Upper lobe of right lung (tissue), 1 donor: ENCODE data around the gene TRPM2. TPM values are rescaled to one million over a fixed set of nuclear protein-coding genes. Genes with fewer than 3 reads are reported as not detected.

Experiments used
- ATAC-seq: fragments of 200-7000 bp; cut with Tn5 transposase; one replicate; pipeline ENCODE4 v1.9.1; 2020; ENCODE audit warnings: mild to moderate bottlenecking, moderate library complexity
- DNase-seq: peaks from one replicate; pipeline ENCODE4 v3.0.0-alpha.2; 2020
- H3K27ac ChIP-seq: fragments of 200-600 bp; one replicate; pipeline ENCODE4 v1.8.0; 2022
- H3K27me3 ChIP-seq: fragments of 200-600 bp; one replicate; pipeline ENCODE4 v1.8.0; 2022; ENCODE audit warnings: mild to moderate bottlenecking
- H3K36me3 ChIP-seq: fragments of 200-600 bp; one replicate; pipeline ENCODE4 v1.8.0; 2022
- H3K4me1 ChIP-seq: fragments of 200-600 bp; one replicate; pipeline ENCODE4 v1.8.0; 2022
- H3K4me3 ChIP-seq: fragments of 200-600 bp; one replicate; pipeline ENCODE4 v1.8.0; 2022; ENCODE audit warnings: mild to moderate bottlenecking
- H3K9me3 ChIP-seq: fragments of 200-600 bp; one replicate; pipeline ENCODE4 v1.8.0; 2022
- CTCF ChIP-seq: fragments of 200-600 bp; IDR thresholded peaks from one replicate; pipeline ENCODE4 v1.8.0; 2022; ENCODE audit warnings: antibody characterized with exemption
- intact Hi-C: fragments of 100-400 bp; cut with DNase I; formaldehyde crosslinking; loops from one replicate; pipeline ENCODE4 v1.11.0; 2022
- total RNA-seq: library from RNA; stranded (reverse); fragmentation: NEBNext Ultra II Directional; extraction: Animal tissue kit (Norgen Biotek cat#: 25700); gene quantifications from one replicate; pipeline ENCODE4 v1.2.1, GENCODE V29; 2021
- donor health status: DM: no; HTN: yes; CAD: no; lungs with severe emphysema.

The TRPM2 gene
- total RNA-seq, 1 donor from 2014 or later = 10.0 TPM

GRCh38 chr21:44314561-44314960 is 38.9 kb upstream of the TRPM2 start:
- DNase-seq (no peak), ATAC-seq (no peak)
- no peaks in the 10 kb centered on the region for H3K27me3 ChIP-seq
- peaks cover 79% of the 10 kb centered on the region for H3K36me3 ChIP-seq
- no peak overlapping the region for H3K27ac ChIP-seq
- H3K4me3 ChIP-seq = no peak overlapping the region
- H3K9me3 ChIP-seq = no peaks in the 10 kb centered on the region
- H3K4me1 ChIP-seq = no peaks in the 10 kb centered on the region
- intact Hi-C loops = no loop called here
- TF ChIP-seq CTCF = no peak

- Histone ChIP-seq H3K27me3 (no peaks in the 10 kb centered on the region), H3K27ac (no peak overlapping the region), H3K36me3 (peaks cover 84% of the 10 kb centered on the region), H3K9me3 (no peaks in the 10 kb centered on the region), H3K4me3 (no peak overlapping the region), H3K4me1 (no peaks in the 10 kb centered on the region)
- no peak for DNase-seq
- intact Hi-C loops = no loop called here
- no peak for ATAC-seq
- no peak for TF ChIP-seq CTCF
These were observed 37.7 kb upstream of the TRPM2 start for GRCh38 chr21:44315691-44316203.

GRCh38 chr21:44316277-44316900 is 37.0 kb upstream of the TRPM2 start:
- no peaks in the 10 kb centered on the region for H3K9me3 ChIP-seq
- H3K4me3 ChIP-seq = no peak overlapping the region
- DNase-seq = no peak
- peaks cover 84% of the 10 kb centered on the region for H3K36me3 ChIP-seq
- TF ChIP-seq CTCF = no peak
- intact Hi-C loops = no loop called here
- H3K27me3 ChIP-seq = no peaks in the 10 kb centered on the region
- no peaks in the 10 kb centered on the region for H3K4me1 ChIP-seq
- no peak for ATAC-seq
- no peak overlapping the region for H3K27ac ChIP-seq

- intact Hi-C loops = no loop called here
- ATAC-seq = no peak
- H3K36me3 ChIP-seq = peaks cover 83% of the 10 kb centered on the region
These were observed 36.1 kb upstream of the TRPM2 start for GRCh38 chr21:44317241-44317782.

GRCh38 chr21:44317871-44318270 is 35.5 kb upstream of the TRPM2 start:
- Histone ChIP-seq H3K36me3 (peaks cover 83% of the 10 kb centered on the region), H3K4me1 (no peaks in the 10 kb centered on the region), H3K4me3 (no peak overlapping the region), H3K27me3 (no peaks in the 10 kb centered on the region), H3K27ac (no peak overlapping the region), H3K9me3 (no peaks in the 10 kb centered on the region)
- intact Hi-C loops = no loop called here
- no peak for ATAC-seq
- no peak for TF ChIP-seq CTCF
- DNase-seq = no peak

More at GRCh38 chr21:44317241-44317782, 36.1 kb upstream of the TRPM2 start:
- DNase-seq = no peak
- Histone ChIP-seq H3K4me3 (no peak overlapping the region), H3K4me1 (no peaks in the 10 kb centered on the region), H3K9me3 (no peaks in the 10 kb centered on the region), H3K27me3 (no peaks in the 10 kb centered on the region), H3K27ac (no peak overlapping the region)
- TF ChIP-seq CTCF = no peak
